Stimulated activated naive CD8-positive, alpha-beta T cell treated with anti-CD3 and anti-CD28 coated beads, Interleukin-15, Interleukin-2, amounts not matched to agents 100 U/mL and 50 U/mL, for 24 hours (primary cell): ENCODE measurements around the gene CYP21A2.
"Not testable (repeated sequence)": the region's sequence is repeated elsewhere in the genome, so short reads cannot be mapped to it uniquely, and the experiment has no call there.

Experiments
- ATAC-seq: fragments of 150-1000 bp; cut with Tn5 transposase; one replicate; pipeline ENCODE4 v1.10.0; 2021
- DNase-seq: peaks from one replicate; pipeline ENCODE4 v3.0.0; 2021

The CYP21A2 gene

DNA sequence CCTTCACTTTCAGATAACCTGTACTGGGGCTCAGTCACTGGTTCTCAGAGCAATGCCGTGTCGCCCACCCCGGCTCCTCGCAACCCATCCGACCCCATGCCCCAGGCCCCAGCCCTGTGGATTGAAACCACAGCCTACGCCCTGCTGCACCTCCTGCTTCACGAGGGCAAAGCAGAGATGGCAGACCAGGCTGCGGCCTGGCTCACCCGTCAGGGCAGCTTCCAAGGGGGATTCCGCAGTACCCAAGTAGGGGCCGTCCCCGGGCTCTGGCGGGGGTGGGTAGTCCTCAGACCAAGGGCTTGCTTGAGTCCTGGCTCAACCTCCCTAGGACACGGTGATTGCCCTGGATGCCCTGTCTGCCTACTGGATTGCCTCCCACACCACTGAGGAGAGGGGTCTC lies 8.7 kb upstream of the CYP21A2 start:
- not testable (repeated sequence) for ATAC-seq, DNase-seq

DNA sequence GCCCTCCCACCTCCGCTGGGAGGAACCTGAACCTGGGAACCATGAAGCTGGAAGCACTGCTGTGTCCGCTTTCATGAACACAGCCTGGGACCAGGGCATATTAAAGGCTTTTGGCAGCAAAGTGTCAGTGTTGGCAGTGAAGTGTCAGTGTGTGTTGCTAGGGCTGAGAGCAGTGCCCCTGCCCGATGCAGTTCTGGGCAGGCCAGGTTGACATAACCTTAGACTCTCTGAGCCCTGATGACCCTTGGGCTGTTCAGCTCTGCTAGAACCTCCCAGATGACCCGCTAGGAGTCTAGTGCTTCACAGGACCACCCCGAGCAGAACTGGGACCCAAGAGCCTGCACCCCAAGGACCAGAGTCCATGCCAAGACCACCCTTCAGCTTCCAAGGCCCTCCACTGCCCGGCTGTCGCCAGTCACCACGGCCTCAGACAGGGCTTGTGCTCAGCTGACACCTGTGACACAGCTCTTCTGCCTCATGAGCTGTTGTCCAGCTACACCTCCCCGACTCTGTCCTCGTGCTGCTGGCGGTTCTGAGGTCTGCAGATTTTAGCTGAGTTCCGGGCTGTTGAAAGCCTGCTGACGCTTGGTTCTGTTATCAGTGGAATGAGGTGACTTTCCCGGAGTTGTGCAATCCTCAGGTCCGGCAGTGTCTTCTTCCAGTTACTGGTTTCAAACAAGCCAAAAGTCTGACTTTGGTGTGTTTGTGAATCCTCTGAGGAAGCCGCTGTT lies 2.8 kb upstream of the CYP21A2 start:
- not testable (repeated sequence) for ATAC-seq, DNase-seq

DNA sequence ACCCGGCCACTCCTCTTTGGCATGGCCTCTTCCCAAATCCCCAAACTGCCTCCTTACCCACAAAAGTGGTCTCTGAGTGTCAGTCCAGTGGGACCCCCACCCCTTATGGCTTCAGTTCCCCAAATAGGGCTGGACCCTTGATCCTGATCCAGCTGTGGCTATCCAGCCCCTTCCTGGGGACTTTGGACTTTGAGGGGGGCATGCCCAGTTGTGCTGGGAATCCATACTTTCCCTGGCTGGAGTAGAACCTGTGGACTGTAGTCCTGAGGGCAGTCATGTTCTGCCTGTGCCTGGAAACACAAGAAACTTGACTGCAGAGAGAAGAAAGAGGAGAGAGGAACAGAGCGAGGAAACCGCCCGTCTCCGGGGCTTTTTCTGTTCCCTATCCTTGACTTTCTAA lies 1.1 kb upstream of the CYP21A2 start:
- ATAC-seq, DNase-seq: not testable (repeated sequence)

DNA sequence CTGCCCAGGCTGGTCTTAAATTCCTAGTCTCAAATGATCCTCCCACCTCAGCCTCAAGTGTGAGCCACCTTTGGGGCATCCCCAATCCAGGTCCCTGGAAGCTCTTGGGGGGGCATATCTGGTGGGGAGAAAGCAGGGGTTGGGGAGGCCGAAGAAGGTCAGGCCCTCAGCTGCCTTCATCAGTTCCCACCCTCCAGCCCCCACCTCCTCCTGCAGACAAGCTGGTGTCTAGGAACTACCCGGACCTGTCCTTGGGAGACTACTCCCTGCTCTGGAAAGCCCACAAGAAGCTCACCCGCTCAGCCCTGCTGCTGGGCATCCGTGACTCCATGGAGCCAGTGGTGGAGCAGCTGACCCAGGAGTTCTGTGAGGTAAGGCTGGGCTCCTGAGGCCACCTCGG lies 663 bp downstream of the CYP21A2 start:
- not testable (repeated sequence) for DNase-seq, ATAC-seq

DNA sequence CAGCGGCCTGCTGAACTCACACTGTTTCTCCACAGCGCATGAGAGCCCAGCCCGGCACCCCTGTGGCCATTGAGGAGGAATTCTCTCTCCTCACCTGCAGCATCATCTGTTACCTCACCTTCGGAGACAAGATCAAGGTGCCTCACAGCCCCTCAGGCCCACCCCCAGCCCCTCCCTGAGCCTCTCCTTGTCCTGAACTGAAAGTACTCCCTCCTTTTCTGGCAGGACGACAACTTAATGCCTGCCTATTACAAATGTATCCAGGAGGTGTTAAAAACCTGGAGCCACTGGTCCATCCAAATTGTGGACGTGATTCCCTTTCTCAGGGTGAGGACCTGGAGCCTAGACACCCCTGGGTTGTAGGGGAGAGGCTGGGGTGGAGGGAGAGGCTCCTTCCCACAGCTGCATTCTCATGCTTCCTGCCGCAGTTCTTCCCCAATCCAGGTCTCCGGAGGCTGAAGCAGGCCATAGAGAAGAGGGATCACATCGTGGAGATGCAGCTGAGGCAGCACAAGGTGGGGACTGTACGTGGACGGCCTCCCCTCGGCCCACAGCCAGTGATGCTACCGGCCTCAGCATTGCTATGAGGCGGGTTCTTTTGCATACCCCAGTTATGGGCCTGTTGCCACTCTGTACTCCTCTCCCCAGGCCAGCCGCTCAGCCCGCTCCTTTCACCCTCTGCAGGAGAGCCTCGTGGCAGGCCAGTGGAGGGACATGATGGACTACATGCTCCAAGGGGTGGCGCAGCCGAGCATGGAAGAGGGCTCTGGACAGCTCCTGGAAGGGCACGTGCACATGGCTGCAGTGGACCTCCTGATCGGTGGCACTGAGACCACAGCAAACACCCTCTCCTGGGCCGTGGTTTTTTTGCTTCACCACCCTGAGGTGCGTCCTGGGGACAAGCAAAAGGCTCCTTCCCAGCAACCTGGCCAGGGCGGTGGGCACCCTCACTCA lies 1.4 kb downstream of the CYP21A2 start:
- ATAC-seq, DNase-seq: not testable (repeated sequence)

DNA sequence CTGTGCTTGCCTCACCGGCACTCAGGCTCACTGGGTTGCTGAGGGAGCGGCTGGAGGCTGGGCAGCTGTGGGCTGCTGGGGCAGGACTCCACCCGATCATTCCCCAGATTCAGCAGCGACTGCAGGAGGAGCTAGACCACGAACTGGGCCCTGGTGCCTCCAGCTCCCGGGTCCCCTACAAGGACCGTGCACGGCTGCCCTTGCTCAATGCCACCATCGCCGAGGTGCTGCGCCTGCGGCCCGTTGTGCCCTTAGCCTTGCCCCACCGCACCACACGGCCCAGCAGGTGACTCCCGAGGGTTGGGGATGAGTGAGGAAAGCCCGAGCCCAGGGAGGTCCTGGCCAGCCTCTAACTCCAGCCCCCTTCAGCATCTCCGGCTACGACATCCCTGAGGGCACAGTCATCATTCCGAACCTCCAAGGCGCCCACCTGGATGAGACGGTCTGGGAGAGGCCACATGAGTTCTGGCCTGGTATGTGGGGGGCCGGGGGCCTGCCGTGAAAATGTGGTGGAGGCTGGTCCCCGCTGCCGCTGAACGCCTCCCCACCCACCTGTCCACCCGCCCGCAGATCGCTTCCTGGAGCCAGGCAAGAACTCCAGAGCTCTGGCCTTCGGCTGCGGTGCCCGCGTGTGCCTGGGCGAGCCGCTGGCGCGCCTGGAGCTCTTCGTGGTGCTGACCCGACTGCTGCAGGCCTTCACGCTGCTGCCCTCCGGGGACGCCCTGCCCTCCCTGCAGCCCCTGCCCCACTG lies 2.3 kb downstream of the CYP21A2 start:
- DNase-seq, ATAC-seq: not testable (repeated sequence)

DNA sequence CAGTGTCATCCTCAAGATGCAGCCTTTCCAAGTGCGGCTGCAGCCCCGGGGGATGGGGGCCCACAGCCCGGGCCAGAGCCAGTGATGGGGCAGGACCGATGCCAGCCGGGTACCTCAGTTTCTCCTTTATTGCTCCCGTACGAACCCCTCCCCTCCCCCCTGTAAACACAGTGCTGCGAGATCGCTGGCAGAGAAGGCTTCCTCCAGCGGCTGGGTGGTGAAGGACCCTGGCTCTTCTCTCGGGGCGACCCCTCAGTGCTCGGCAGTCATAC lies 2.8 kb downstream of the CYP21A2 start:
- not testable (repeated sequence) for ATAC-seq, DNase-seq

DNA sequence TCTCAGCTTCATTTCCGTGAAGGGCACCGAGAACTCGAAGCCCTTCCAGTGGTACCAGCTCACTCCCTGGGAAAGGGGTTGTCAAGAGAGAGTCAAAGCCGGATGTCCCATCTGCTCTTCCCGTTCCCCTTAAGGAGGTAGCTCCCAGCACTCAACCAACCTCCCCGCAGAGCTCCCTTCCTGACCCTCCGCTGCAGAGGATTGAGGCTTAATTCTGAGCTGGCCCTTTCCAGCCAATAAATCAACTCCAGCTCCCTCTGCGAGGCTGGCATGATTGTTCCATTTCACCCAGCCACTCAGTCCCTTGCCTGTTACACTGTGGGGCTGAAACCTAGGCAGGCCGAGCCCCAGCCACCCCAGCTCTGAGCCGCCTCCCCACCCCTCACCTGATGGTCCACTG lies 3.2 kb downstream of the CYP21A2 start:
- DNase-seq, ATAC-seq: not testable (repeated sequence)

DNA sequence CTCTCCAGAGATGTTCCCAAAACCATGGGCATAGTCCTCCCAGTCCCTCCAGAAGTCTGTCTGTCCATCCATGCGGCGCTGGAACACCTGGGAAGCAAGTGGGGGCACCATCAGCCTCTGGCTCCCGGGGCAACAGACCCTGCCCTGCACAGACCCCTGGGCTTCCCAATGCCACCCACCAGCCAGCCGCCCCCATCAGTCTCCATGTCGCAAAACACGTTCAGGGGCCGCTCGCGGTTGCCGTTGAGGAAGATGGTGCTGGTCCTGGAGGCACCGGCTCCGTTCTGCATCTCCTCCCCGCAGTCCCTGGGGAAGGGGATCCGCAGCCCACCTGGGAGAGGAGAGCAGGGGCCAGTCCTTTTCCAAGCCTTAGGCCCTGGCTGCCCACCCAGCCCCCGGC lies 4.1 kb downstream of the CYP21A2 start:
- DNase-seq, ATAC-seq: not testable (repeated sequence)

DNA sequence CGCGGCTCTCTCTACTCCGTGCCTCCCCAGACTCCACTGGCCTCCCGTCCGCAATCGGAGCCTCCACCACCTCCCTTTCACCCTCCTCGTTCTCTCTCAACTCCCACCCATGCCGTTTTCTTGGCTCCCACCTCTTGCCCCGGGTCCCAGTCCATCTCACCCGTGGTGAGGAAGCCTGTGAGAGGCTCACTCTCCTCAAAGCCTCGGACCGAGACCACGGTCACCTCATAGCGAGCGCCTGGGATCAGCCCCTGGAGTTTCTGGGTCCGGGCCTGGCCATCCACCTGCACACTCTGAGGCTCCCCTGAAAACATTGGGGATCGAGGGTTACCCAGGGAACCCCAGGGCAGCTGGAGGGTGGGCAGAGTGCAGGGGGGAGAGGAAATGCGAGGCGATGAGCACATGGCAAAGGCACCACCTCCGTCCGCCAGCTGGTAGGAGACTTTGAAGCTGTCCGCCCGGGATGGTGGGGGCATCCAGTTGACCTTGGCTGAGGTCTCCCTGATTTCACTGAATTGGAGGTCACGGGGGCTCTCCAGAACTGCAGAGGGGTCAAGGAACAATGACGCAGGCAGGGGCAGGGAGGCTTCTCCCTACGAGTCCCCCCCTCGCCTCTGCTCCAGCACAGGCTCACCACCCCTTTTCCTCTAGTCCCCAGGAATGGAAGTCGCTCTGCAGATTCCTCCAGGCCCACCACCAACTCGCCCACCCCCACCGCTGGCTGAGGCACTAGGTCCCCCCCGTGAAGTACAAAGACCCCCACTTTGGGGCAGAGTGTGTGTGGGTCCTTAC lies 5.6 kb downstream of the CYP21A2 start:
- not testable (repeated sequence) for DNase-seq, ATAC-seq

DNA sequence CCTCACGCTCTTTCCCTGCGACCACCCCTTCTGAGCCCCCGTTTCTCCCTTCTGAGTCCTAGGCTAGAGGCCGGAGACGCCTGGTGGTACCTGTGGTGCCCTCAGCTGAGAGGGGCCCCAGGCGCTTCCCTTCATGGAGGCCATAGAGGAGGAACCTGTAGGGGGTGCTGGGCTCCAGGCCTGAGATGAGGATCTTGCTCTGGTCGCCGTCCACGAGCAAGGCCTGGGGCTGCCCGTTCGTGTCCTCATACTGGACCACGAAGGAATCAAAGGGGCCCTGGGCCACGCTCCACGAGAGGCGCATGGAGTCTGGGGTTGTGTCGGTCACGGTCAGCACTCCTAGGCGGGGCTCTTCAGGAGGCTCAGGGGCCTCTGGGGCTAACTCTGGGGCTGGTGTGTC lies 6.7 kb downstream of the CYP21A2 start:
- DNase-seq, result not testable (repeated sequence)
- peak; percentile 8 for ATAC-seq

DNA sequence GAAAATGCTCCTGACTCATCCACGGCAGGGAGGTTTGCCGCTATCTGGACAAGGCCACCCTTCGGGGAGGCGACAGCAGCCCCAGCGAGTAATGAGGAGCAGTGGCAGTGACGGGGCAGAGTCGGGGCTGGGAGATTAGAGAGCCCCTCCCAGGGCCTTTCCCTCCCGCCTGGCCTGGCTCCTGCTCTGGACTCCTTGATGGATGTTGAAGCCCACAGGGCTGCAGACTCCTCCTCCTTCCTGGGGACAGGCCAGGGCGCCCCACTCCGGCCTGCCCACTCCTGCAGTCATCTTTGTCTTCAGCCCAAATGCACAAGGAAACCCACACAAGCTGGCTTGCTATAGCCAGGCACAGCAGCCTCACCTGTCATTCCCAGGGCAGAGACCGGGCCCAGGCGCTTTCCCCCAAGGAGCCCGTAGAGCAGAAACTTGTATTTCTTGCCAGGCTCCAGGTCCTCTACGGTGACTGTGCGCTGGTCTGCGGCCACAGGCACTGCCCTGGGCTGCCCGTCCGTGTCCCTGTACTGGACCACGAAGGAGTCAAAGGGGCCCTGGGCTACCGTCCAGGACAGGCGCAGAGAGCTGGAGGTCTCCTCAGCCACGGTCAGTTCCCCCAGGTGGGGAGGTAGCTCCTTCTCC lies 7.7 kb downstream of the CYP21A2 start:
- DNase-seq (no peak), ATAC-seq (no peak)

DNA sequence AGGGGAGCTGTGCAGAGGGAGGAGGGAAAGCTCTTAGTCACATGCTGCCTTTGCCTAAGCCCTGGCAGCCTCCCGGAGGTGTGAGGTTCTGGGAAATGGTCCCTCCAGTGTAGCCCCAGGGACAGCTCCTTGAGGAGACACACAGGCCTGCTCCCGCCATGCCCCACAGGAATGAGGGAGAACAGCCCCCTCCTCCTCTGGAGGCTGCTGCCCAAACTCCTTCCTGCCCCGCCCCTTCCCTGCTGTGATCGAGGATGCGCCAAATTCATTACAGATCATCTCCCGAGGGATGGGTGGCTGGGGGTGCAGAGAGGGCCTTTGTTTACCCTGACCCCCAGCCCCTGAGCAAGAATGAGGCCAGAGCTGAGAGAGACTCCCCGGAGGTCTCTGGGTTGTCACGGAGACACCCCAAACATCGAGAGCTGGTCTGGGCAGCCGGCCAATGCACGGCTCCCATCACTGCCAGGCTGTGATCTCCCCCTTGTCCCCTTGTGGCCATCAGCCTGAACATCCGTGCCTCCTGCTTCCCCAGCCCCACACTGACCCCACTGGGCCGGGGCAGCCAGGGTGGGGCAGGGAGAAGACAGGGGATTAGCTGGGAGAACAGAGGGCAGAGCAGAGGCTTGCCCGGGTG lies 8.4 kb downstream of the CYP21A2 start:
- ATAC-seq, result no peak
- no peak for DNase-seq

DNA sequence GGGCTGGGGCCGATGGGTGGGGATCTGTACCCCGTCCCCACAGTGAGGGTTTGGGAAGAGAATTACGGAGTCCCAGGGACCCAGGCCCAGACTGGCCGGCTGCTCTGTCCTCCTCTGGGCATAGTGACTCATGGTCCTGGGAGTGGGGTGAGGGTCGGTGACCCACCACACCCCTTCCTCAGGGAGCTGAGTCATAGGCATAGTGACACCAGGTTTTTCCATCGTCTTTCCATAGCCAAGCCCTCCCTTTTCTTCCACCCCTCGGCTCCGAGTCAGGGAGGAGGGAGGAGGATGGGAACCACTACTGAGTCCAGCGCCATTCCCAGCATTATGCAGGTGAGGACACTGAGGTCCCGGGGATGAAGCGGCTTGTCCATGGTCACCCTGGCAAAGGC lies 8.9 kb downstream of the CYP21A2 start:
- ATAC-seq, result no peak
- DNase-seq, result no peak

DNA sequence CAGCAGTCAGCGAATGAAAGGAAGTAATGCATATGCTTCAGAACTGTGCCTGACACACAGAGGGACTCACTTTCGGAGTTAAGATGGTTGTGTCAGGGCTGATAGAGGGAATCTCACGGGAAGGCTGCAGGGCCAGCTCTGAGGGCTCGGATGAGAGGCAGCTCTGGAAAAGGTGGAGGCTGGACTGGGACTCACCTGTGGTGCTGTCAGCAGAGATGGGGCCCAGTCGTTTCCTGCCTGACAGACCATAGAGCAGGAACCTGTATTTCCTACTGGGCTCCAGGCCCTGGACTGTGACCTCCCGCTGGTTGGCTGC lies 9.3 kb downstream of the CYP21A2 start:
- ATAC-seq (no peak), DNase-seq (no peak)

DNA sequence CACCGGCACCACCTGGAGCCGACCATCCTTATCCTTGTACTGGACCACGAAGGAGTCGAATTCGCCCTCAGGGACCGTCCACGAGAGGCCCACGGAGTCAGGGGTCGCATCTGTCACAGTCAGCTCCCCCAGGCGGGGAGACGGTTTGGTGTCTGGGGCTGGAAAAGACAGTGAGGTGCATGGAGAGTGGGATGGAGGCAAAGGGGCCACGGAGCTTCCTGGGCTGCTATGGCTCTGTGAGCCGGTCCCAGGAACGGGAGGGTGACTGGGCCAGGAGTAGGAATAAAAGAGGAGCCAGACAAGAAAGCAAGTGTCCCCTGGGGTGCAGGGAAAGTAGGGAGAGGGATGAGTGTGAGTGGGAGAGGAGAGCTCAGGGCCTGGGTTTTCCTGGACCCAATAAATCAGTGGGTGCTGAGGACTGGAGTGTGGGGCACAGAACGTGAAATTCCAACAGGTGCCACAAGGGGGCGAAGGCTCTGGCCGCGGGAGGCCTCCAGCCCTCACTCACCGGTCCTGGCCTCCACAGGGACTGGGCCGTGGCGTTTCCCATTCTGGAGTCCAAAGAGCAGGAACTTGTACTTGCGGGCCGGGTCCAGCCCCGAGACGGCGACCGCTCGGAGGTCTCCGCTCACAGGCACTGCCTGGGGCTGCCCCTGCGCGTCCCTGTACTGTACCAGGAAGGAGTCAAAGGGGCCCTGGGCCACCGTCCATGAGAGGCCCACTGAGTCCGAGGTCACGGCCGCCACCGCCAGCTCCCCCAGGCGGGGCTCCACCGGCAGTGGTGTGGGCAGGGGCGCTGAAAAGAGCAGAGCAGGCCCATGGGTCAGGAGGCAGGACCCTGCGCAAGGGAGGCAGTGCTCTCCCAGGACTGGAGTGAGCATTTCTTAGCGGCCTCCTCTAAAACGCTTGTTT lies 9.9 kb downstream of the CYP21A2 start:
- DNase-seq, result peak; percentile 80
- peak; percentile 68 for ATAC-seq

DNA sequence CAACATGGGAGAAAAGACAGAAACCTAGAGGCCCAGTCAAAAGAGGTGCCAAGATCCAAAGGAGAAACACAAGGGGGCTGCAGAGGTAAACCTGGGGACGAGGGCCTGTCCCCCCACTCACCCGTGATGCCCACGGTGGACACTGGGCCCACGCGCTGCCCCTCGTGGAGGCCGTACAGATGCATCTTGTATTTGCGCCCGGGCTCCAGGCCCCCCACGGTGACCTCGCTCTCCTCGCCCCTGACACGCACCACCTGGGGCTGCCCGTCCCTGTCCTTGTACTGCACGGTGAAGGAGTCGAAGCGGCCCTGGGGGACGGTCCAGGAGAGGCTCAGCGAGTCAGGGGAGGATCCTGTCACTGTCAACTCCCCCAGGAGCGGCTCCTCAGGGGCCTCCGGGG lies 10.9 kb downstream of the CYP21A2 start:
- ATAC-seq, DNase-seq: not testable (repeated sequence)

DNA sequence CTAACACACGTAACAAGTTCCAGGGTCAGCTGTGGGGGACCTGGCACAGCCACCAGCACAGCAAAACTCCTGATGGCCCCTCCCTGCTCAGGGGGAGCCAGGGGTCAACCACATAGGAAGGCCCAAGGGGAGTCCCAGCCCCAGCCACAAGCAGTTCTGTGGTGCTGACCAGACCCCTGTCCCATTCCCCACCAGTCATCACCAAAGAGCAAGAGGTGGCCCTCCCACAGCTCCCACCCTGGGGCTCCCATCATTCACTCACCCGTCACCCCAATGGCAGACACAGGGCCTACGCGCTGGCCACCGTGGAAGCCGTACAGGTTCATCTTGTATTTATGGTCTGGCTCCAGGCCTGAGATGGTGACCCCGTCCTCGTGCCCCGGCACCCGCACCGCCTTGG lies 11.5 kb downstream of the CYP21A2 start:
- not testable (repeated sequence) for ATAC-seq, DNase-seq

DNA sequence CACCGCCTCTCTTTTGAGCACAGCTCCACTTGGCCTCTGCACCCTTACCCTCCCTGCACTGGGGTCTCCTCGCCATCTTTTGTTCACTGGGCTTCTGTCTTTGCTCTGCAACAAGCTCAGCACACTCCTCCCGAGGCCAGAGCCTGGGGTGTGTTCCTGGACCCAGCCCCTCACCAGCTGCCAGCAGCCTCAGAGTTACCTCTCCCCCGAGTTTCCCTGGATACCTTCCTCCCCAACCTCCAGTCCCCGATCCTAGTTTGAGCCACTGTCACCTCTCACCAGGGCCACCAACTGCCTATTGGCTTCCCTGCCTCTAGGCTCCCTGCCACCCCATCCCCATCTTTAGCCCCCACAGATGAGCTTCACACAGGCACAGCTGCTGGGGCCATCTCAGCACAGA lies 12.3 kb downstream of the CYP21A2 start:
- no peak for ATAC-seq
- DNase-seq, result no peak

DNA sequence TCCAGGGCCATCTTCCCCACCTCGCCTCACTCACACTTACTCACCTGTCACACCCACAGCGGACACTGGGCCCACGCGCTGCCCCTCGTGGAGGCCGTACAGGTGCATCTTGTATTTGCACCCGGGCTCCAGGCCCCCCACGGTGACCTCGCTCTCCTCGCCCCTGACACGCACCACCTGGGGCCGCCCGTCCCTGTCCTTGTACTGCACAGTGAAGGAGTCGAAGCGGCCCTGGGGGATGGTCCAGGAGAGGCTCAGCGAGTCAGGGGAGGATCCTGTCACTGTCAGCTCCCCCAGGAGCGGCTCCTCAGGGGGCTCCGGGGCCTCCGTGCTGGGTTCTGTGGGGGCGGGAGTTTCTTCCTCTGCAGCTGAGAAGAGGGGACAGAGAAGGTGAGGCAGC lies 14.4 kb downstream of the CYP21A2 start:
- DNase-seq, result not testable (repeated sequence)

More for the DNA sequence above, 14.4 kb downstream of the CYP21A2 start:
- ATAC-seq, result not testable (repeated sequence)
